A549 (cell line): Measurements from ENCODE around the gene IL17RA.

Experiments used
- EP300 ChIP-seq, 2 experiments: fragments of >200 bp; sonication (Bioruptor Twin); formaldehyde crosslinking; IDR thresholded peaks; 2 replicates in 1 of 2; 3 replicates in 1 of 2; pipeline ENCODE4 v1.6.1; 2016 to 2017
- TF ChIP-seq, protein P1 (sequence below): fragments of >200 bp; sonication (Bioruptor Twin); formaldehyde crosslinking; IDR thresholded peaks from 3 replicates; pipeline ENCODE4 v1.5.1; 2016

DNA sequence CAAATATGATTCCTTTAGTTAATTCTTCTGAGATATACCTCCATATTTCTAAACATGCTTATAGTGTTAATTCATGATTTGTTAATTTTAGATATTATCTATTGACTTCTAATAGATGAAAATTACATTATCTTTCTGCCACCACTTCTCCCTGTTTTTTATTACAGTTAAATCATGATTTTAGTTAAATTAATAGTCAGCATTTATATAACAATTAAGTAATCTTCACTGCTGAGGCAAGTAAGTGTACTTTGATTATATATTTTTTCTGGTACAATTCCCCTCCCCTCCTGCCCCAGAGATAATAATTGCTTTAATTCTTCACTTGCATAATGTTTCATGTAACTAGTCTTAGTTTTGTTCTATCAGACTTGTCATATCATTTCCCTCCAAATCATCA is 5.8 kb downstream of the IL17RA start:
- TF ChIP-seq EP300 (IDR thresholded peaks at IDR 0.05) = no peak
- TF ChIP-seq, protein P1, sequence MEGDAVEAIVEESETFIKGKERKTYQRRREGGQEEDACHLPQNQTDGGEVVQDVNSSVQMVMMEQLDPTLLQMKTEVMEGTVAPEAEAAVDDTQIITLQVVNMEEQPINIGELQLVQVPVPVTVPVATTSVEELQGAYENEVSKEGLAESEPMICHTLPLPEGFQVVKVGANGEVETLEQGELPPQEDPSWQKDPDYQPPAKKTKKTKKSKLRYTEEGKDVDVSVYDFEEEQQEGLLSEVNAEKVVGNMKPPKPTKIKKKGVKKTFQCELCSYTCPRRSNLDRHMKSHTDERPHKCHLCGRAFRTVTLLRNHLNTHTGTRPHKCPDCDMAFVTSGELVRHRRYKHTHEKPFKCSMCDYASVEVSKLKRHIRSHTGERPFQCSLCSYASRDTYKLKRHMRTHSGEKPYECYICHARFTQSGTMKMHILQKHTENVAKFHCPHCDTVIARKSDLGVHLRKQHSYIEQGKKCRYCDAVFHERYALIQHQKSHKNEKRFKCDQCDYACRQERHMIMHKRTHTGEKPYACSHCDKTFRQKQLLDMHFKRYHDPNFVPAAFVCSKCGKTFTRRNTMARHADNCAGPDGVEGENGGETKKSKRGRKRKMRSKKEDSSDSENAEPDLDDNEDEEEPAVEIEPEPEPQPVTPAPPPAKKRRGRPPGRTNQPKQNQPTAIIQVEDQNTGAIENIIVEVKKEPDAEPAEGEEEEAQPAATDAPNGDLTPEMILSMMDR = no peak
